T-helper 1 cell (primary cell): Measurements from ENCODE around the gene TERT.

ENCODE experiments used
- DNase-seq, 5 donors: peaks; one replicate each; pipeline ENCODE4 v3.0.0-alpha.2; 2012 to 2020

Gene TERT

DNA sequence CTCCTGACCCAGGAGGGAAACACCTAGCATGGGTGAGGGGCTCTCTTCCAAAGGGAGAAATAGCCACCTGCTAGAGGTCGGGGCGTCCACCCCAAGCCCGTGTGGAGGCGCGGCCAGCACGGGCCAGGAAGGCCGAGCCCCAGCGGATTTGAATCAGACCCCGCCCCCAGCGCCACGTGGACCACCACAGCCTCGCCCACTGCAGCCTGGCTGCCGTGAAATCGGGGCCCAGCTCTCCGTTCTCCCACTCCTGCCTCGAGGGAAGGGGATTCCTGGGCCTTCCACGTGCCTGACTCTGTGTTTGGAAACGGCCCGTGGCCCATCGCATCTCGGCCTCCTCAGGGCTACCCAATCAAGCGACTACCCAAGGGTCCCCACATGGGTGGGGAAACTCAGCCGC is 38.1 kb downstream of the TERT start:
- DNase-seq, result no peak

DNA sequence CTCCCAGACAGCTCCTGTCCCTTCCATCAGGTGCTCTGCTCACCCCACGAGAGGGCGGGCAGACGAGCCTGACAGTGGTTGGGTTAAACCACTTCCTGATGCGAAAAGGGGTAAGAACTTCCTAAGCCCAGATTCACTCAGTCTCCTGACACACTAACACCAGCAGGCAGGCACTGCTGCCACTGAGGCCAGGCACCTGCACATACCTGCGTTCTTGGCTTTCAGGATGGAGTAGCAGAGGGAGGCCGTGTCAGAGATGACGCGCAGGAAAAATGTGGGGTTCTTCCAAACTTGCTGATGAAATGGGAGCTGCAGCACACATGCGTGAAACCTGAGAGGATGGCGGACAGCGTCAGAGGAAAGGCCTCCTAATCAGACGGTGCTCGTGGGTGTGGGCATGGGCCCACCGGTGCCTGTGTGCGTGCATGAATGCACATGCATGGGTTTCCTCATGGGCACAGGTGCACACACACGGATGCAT is 39.7 kb downstream of the TERT start:
- DNase-seq, result peak in 3 of 5 donors; percentile 25 to 76 (median 32)

DNA sequence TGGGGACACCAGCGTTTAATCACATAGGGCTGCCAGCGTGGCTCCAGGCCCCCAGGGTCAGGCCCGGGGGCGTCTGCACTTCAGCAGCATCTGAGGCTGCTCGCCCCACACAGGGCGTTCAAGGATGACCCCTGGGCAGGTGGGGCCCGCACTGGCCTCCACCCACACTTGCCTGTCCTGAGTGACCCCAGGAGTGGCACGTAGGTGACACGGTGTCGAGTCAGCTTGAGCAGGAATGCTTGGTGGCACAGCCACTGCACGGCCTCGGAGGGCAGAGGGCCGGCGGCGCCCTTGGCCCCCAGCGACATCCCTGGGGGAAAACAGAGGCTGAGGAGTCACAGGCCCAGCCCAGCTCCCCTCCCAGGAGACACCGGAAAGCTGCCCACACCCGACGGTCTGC is 40.7 kb downstream of the TERT start:
- DNase-seq, result no peak

DNA sequence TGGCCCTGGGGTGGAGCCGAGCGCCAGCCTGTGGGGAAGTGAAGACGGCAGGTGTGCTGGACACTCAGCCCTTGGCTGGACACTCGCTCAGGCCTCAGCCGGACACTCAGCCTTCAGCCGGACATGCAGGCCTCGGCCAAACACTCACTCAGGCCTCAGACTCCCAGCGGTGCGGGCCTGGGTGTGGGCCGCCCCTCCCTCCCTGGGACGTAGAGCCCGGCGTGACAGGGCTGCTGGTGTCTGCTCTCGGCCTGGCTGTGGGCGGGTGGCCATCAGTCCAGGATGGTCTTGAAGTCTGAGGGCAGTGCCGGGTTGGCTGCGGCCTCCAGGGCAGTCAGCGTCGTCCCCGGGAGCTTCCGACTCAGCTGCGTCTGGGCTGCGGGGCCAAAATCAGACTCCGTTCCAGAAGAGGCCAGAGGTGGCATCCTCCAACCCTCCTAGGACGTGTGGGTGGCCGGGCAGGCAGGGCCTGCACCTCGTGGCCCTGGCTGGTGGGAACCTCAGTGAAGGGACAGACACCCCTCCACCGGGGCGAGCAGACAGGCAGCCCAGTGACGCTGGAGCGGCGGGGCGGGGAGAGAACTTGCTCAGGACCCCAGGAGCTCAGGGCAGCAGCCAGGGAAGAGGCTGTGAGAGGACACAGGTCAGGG is 41.3 kb downstream of the TERT start:
- DNase-seq, result no peak

DNA sequence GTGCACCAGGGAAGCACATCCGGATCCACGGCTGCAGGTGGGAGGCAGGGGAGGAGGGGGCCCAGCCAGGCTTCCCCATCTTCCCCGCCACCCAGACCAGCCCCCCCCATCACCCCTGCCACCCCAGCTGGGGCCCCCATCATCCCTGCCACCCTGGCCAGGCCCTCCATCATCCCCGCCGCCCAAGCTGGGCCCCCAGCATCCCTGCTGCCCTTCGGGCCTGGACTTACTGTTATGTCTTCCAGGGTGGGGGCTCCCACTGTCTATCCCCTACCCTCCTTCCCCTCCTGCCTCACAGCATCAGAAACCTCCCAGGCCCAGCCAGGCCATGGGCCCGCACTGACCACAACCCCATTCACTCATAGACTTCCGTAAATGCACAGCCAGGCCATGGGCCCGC is 42.2 kb downstream of the TERT start:
- no peak for DNase-seq

DNA sequence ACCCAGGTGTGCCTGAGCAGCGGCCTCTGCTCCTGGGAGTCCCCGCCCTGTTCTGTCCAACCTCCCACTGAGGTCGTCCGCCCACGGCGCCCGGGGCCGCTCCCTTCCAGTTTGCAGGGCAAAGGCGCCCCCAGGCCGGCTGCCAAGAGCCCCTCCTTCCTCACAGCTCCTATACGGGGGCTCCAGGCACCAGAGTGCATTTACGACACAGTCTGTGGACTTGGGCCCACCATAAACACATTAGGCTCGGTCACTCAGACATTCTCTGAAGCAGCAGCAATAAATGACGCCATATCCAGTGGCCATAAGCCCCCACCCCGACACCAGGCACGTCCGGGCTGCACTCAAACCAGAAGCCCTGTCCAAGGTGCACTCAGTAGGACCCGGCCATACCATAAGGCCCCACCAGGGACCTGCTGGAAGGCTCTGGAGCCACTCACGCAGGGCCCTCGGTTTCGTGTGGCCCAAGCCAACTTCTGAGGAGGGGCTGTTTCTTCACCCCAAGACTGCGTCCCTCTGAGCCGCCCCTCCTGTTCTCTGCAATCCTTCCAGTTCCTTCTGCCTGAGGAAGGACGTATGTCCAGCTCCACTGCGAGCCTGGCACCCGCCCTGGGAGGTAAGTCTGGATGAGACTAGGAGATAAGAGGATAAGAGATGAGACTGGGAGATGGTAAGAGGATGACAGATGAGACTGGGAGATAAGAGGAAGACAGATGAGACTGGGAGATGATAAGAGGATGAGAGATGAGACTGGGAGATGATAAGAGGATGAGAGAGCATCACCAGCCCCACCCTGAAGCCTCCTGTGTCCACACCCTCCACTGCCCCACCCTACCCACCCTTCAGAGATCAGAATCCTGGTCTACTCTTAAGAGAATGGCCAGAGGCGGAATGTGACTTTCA is 42.9 kb downstream of the TERT start:
- DNase-seq, result no peak

DNA sequence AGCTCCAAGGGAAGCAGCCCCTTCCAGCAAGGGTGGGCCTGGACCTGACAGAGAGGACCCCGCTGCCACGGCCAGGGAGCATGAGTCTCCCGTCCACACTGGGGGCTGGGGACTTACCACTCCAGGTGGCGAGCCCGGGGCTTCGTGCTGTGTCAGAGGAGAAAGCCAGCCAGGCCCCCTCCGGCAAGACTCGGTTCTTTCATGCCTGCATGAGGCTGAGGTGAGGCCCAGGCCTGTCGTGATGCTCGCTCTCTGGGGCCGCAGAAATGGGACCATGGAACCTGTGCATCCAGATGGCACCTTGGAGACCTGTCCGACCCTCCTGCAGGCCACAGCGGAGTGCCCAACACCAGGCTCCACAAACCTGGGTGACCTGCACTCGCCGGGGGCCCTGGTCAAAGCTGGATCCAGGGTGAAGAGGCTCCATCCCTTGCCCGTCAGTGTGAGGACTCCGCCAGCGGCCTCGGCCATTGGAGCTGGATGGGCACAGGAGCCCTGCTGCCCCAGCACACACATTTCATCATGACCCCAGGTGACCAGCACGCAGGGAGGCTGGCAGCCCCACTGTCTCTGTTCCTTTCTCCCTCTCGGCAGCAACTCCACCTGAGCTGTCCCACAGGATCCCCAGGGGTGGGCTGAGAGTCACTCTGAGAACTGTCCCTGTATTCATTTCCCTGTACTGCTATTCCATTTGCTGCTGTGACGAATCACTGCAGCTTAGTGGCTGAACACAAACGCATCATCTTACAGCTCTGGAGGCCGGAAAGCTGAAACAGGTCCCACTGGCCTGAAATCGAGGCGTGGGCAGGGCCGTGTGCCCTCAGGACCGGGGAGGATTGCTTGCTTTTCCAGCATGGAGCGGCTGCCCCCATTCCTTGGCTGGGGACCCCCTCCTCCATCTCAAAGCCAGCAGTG is 45.2 kb downstream of the TERT start:
- no peak for DNase-seq

DNA sequence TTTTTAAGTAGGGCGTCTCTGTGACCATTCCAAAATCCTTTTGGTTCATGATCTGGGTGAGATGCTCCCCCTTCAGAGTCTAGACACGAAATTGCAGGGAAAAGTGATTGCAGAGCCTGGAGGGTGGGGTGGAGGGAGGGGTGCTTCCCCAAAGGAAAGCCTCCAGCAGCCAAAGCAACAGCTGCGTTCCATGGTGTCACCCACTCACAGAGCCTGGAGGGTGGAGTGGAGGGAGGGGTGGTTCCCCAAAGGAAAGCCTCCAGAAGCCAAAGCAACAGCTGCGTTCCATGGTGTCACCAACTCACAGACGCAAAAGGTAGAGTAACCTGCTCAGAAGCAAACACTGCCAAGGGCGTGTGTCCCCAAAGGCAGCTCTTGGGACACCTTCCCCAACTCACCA is 47.1 kb downstream of the TERT start:
- no peak for DNase-seq

DNA sequence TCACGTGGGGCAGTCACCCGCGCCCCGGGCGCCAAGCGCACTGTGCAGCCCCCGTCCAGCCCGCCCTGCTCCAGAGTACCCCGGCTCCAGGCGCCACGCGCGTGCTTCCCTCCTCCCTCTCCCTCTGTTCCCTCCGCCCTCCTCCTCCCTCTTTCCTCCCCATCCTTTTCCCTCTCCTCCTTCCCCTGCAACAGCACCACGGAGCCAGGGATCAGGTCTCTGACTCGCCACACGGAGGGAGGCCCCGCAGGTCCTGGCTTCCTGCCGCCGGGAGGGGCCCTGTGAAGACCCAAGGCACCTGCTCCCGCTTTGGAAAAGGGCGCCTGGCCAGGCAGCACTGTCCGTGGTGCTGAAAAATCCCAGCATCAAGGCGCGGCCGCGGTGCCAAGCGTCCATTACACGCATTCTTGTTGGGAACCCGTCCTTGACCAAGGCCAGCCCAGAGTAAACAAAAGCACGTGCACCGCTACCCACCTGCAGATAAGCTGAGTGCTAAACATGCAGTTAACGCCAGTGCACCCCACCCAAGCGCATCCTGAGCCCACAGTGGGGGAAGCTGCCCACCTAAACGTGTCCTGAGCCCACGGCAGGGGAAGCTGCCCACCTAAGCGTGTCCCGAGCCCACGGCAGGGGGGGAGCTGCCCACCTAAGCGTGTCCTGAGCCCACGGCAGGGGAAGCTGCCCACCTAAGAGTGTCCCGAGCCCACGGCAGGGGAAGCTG is 48.0 kb downstream of the TERT start:
- DNase-seq, result no peak

DNA sequence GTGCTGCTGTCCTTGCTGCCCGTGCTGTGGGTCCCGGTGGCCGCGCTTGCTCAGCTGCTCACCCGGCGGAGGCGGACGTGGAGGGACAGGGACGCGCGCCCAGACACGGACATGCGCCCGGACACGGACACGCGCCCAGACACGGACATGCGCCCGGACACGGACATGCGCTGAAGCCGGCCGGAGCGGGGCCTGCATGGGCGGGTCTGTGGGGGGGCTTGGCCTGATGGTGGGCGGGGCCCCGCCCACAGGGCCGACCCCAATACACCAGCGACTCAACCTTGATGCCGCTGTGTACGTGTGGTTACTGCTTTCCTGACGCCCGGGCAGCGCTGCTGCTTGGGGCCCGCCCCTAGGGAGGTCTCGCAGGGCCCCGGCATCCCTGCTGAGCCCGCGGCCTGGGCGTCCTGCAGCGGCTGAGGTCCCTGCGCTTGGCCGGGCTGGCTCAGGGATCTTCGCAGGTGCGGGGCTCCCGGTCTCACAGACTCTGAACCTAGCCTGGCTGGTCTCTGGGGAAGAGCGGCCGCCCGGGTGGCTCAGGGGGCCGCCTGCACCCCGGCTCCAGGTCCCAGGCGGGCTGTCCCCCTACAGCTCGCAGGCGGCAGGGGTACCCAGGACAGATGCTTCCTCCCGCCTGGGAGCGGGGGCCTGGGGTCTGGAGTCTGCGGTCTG is 48.8 kb downstream of the TERT start:
- DNase-seq, result no peak

DNA sequence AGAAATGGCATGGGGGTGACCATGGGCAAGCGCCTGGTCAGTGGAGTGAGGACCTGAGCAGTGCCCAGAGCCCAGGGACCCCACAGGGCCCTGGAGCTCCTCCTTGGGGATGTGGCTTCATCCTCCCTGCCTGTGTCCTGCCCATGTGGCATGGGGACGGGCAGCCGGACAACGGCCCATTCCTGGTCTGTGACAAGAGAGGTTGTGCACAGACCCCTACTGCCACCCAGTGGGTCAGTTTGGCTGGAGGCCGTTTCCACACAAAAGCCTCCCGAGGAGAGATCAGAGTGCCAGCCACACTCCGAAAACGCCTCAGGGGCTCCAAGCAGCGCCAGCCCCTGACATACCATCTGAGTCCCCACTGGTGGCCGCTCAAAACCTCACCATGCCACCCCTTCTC is 49.9 kb downstream of the TERT start:
- no peak for DNase-seq

DNA sequence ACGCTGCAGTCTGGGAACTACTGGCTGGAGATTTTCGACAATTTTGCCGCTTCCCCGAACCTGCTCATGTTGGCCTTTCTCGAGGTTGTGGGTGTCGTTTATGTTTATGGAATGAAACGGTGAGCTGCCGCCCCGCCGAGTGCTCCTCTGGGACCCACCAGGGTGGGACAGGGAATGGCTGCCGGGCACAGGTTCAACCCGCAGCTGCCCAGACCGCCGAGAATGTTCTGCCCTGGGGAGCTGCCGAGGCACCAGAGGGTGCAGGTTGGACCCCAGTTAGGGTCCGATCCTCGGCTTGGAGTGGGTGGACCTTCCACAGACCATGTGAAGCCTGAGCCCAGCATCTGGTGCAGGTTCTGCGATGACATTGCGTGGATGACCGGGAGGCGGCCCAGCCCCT is 50.6 kb downstream of the TERT start:
- DNase-seq, result no peak

DNA sequence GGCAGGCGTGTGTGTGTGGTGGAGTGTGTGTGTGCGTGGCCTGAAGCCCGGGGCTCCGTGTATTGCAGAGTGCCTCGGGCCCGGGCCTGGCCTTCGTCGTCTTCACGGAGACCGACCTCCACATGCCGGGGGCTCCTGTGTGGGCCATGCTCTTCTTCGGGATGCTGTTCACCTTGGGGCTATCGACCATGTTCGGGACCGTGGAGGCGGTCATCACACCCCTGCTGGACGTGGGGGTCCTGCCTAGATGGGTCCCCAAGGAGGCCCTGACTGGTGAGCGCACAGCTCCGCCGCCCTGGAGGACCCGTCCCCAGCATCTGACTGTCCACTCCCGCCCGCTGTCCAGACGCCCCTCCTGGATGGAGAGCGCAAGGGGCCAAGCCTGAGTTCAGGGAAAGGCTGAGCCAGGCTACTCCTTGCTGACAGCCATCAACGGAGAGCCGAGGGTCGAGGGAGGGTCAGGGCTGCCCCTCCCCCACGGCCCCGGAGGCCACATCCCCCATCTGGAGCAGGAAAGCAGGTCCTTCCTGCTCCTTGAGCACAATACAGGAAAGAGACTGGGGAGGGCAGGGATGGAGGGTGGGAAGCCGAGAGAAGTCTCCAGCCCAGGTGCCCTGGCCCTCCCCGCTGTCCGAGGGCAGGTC is 51.3 kb downstream of the TERT start:
- no peak for DNase-seq

DNA sequence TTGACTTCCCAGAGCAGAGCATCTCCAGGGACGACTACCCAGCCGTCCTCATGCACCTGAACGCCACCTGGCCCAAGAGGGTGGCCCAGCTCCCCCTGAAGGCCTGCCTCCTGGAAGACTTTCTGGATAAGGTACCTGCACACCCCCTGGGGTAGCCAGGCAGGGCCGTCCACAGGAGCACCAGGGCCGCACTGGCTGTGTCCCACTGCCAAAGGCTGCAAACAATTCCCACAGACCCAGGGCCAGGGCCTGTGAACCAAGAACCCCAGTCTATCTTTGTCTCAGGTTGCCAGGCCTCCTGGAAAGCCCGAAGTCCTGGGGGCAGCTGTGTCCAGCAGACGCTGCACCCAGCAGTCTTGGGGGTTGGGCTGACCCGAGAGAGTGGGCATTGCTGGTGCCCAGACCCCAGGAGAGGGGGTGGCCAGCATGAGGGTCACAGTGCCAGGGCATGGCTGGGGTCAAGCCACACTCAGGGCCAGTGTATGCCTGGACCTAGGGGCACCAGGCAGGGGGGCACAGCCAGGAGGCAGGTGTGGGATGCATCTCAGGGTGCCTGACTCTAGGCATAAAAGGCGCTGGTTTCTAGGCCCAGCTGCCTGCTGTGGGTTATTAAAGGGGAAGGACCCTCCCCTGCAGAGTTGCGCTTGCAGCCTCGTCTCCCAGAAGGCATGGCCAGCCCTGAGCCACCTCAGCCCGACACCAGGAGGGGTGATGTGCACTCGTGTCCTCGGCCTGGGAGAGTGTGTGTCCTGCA is 52.0 kb downstream of the TERT start:
- DNase-seq, result no peak

DNA sequence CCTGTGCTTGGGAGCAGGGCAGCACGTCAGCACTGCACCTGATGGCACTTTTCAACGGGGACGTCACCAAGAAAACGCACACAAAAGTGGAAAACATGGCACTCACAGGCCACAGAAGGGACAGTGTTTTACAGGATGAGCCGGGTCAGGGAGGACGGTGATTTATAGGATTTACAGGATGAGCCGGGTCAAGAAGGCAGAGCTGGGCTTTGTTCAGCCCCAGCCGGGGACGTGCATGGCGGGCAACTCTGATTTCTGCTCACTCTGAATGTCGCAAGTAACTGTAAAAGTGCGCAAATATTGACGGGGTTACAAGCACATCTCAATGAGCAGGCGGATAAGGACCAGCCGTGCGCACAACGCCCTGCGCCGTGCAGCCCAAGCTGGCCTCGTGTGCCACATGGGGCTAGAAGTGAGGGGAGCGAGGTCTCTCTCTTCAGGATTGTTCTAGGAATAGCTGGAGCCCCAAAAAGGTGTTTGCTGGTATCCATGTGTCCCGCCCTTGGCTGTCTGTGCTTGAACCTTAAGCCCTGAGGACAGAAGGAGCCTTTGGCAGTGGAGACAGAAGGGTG is 53.3 kb downstream of the TERT start:
- DNase-seq, result no peak

DNA sequence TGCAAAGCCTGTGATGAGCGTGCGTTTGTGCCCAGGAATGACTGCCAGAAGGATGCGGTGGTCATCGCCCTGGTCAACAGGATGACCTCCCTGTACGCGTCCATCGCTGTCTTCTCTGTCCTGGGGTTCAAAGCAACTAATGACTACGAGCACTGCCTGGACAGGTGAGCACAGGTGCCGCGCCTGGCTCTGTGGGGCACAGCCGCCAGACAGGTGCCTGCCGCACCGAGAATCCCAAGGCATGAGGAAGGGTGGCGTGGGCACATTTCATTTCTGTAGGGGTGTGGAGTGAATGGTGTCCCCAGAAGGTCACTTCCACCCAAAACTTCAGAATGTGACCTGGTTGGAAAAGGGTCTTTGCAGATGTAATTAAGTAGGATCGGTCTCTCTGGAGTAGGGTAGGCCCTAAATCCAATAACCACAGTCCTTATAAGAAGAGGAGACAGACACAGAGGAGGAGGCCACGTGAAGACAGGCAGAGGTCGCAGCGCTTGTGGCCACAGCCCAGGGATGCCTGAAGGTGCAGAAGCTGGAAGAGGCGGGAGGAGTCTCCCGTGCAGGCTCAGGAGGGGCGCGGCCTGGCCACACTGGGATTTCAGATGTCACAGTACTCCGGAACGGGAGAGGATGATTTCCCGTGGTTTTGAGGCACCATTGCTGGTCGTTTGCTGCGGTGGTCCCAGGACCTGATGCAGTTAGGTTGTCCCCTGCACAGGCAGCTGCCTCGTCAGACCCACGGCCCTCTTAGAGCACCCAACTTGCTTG is 54.2 kb downstream of the TERT start:
- DNase-seq, result no peak

DNA sequence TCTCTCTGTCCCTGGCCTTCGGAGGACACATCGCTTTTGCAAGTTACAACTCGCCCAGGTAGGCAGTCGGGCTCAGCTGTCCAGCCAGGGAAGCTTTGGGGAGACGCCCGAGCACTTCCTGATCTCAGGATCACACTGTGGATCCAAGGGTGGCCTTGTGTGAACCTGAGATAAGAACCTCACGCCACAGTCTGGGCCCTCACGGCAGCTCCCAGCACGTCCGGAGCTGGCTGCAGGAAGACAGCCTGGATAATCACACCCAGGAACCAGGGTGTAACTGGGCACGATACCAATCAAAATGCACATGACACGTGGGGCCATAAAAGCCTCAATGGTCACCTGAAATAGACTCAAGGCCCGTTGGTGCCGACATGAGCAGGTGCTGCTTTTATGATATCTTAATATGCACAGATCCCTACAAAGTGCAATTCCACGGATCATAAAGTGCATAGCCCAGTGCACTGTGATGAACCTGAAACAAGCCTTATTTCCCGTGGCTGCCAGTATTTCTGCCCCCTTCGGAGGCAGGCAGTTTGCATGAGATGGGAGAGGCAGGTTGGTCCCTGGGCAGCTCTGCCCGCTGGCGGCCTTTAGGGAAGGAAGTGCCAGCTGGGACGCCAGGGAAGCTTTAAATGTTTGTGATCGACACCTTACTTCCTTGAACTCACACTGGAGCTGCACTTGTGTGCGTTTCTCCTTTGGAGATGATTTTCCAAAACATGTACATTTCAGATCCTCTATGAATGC is 55.2 kb downstream of the TERT start:
- DNase-seq, result no peak

DNA sequence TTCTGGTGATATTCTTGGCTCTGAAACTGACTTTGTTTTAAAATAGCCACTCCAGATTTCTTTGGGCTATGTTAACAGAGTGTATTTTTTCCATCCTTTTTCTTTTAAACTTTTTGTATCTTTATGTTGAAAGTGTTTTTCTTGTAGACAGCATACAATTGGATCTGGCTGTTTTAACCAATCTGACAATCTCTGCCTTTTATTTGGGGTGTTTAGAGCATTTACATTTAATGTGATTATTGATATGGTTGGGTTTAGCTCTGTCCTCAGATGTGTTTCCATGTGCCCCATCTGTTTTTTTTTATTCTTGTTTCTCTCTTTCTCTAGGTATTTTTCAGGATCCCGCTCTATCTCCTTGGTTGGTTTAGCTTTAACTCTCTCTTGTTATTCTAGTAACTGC is 59.0 kb downstream of the TERT start:
- no peak for DNase-seq

DNA sequence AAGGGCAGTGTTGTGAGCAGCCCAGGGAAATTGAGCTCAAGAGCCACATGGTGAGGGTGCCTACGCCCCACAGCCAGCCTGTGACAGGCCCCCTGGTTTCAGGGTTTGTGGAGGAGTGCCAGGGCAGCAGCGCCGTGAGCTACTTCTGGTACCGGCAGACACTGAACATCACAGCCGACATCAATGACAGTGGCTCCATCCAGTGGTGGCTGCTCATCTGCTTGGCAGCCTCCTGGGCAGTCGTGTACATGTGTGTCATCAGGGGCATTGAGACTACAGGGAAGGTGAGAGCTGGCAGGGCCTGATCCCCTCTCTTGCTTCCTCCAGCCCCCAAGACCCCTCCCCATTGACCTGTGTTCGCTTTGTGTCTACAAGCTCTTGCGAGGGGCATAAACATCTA is 59.5 kb downstream of the TERT start:
- DNase-seq, result no peak
